H1 (cell line): ENCODE measurements around the gene MNX1. TPM values are rescaled to one million over a fixed set of nuclear protein-coding genes. Genes with fewer than 3 reads are reported as not detected.

Experiments
- CTCF ChIA-PET: fragments of 300-600 bp; sonication (Branson Sonifier 250); formaldehyde crosslinking; loops from one replicate; lab custom pipeline; 2021; ENCODE audit not compliant: partially characterized antibody; lab: Charles Lee
- POLR2A ChIA-PET: fragments of 300-600 bp; sonication (Branson Sonifier 250); formaldehyde crosslinking; loops from one replicate; lab custom pipeline; 2021; ENCODE audit warnings: inconsistent platforms; ENCODE audit not compliant: partially characterized antibody; lab: Charles Lee
- DNase-seq, 2 experiments: peaks; one replicate each; pipeline versions ENCODE4 v3.0.0 to v3.0.0-alpha.2; 2010 to 2022; ENCODE audit warnings: low spot score in 2 of 2, low read depth in 1 of 2, mixed read lengths in 1 of 2
- FAIRE-seq: peaks from 2 replicates; lab custom pipeline; 2011; peaks lifted over from hg19 to GRCh38; lab: Jason Lieb, UNC
- H2AFZ ChIP-seq: 2 replicates; pipeline ENCODE4 v1.8.1; 2012; ENCODE audit warnings: low read length, inconsistent platforms
- H2AK5ac ChIP-seq: 2 replicates; pipeline ENCODE4 v1.6.1; 2013; ENCODE audit warnings: low read depth, low read length
- H2BK120ac ChIP-seq: replicated peaks from 2 replicates; pipeline ENCODE3; 2013; ENCODE audit warnings: low read depth, low read length, inconsistent platforms
- H2BK12ac ChIP-seq: 2 replicates; pipeline ENCODE4 v1.6.1; 2013; ENCODE audit warnings: low read depth, low read length
- H2BK15ac ChIP-seq: 2 replicates; pipeline ENCODE4 v1.6.1; 2013; ENCODE audit warnings: low read length
- H2BK20ac ChIP-seq: 2 replicates; pipeline ENCODE4 v1.6.1; 2013; ENCODE audit warnings: low read length
- H2BK5ac ChIP-seq: 2 replicates; pipeline ENCODE4 v1.6.1; 2013; ENCODE audit warnings: low read depth, low read length
- H3K14ac ChIP-seq: 2 replicates; pipeline ENCODE4 v1.6.1; 2013; ENCODE audit warnings: inconsistent platforms; ENCODE audit not compliant: insufficient read length
- H3K18ac ChIP-seq: 2 replicates; pipeline ENCODE4 v1.6.1; 2013; ENCODE audit warnings: low read length; ENCODE audit errors: extremely low read depth
- H3K23ac ChIP-seq: 2 replicates; pipeline ENCODE4 v1.6.1; 2013; ENCODE audit warnings: inconsistent platforms; ENCODE audit not compliant: insufficient read length
- H3K23me2 ChIP-seq: 2 replicates; pipeline ENCODE4 v1.6.1; 2013; ENCODE audit warnings: low read depth, low read length
- H3K27ac ChIP-seq: 2 replicates; pipeline ENCODE4 v1.6.1; 2011; ENCODE audit warnings: low read depth, low read length, inconsistent platforms
- H3K27me3 ChIP-seq, 4 experiments: replicated peaks in 1 of 4; 1 replicate in 1 of 4; 2 replicates in 3 of 4; pipeline versions ENCODE4 v1.6.1 to v1.8.1; 2011 to 2013; ENCODE audit warnings: low read length in 3 of 4, mild to moderate bottlenecking in 3 of 4, inconsistent platforms in 2 of 4, mixed read lengths in 2 of 4, moderate library complexity in 1 of 4; ENCODE audit not compliant: control insufficient read depth in 3 of 4, insufficient read depth in 3 of 4; ENCODE audit errors: extremely low read depth in 1 of 4
- H3K36me3 ChIP-seq, 4 experiments: 2 replicates each; pipeline versions ENCODE4 v1.6.1 to v1.8.1; 2011 to 2013; ENCODE audit warnings: mild to moderate bottlenecking in 4 of 4, low read length in 3 of 4, moderate library complexity in 2 of 4, control low read depth in 1 of 4, inconsistent platforms in 1 of 4; ENCODE audit not compliant: insufficient read depth in 4 of 4, control insufficient read depth in 2 of 4
- H3K4ac ChIP-seq: replicated peaks from 2 replicates; pipeline ENCODE3; 2013; ENCODE audit warnings: low read length, low read depth, mixed read lengths, inconsistent platforms; ENCODE audit not compliant: insufficient read length
- H3K4me1 ChIP-seq, 4 experiments: replicated peaks in 1 of 4; 1 replicate in 1 of 4; 2 replicates in 3 of 4; pipeline versions ENCODE4 v1.6.1 to v1.8.1; 2011 to 2013; ENCODE audit warnings: low read length in 3 of 4, inconsistent platforms in 2 of 4, mixed read lengths in 1 of 4; ENCODE audit not compliant: insufficient read depth in 4 of 4, control insufficient read depth in 3 of 4
- H3K4me2 ChIP-seq, 2 experiments: 2 replicates each; pipeline versions ENCODE4 v1.6.1 to v1.8.1; 2011 to 2013; ENCODE audit warnings: low read depth in 2 of 2, low read length in 2 of 2, control low read depth in 1 of 2, inconsistent platforms in 1 of 2, mild to moderate bottlenecking in 1 of 2; ENCODE audit not compliant: insufficient read depth in 1 of 2
- H3K4me3 ChIP-seq, 4 experiments: fragments of 200-600, 300-600 bp in 1 of 4; sonication (generic), shearing (Covaris generic), sonication (Bioruptor Twin) in 1 of 4; 2 replicates each; pipeline versions ENCODE4 v1.5.1 to v1.8.1; 2011 to 2016; ENCODE audit warnings: low read length in 4 of 4, low read depth in 3 of 4, control low read depth in 2 of 4, inconsistent platforms in 2 of 4, mild to moderate bottlenecking in 2 of 4, mixed read lengths in 1 of 4, moderate library complexity in 1 of 4; ENCODE audit not compliant: insufficient read depth in 2 of 4; ENCODE audit errors: extremely low read depth in 1 of 4
- H3K56ac ChIP-seq: replicated peaks from 2 replicates; pipeline ENCODE3; 2013; ENCODE audit warnings: low read depth, mild to moderate bottlenecking, mixed read lengths, low read length, inconsistent platforms; ENCODE audit not compliant: insufficient read length
- H3K79me1 ChIP-seq: 2 replicates; pipeline ENCODE4 v1.6.1; 2013; ENCODE audit warnings: low read depth, low read length, control low read depth
- H3K79me2 ChIP-seq, 2 experiments: 2 replicates each; pipeline versions ENCODE4 v1.6.1 to v1.8.1; 2012 to 2013; ENCODE audit warnings: low read length in 2 of 2, mild to moderate bottlenecking in 2 of 2, inconsistent platforms in 1 of 2; ENCODE audit not compliant: insufficient read depth in 2 of 2, control insufficient read depth in 1 of 2
- H3K9ac ChIP-seq, 4 experiments: replicated peaks in 1 of 4; 1 replicate in 1 of 4; 2 replicates in 3 of 4; pipeline versions ENCODE4 v1.6.1 to v1.8.1; 2011 to 2013; ENCODE audit warnings: low read depth in 3 of 4, low read length in 3 of 4, control low read depth in 2 of 4, mild to moderate bottlenecking in 2 of 4, moderate library complexity in 2 of 4, inconsistent platforms in 1 of 4; ENCODE audit errors: extremely low read depth in 1 of 4
- H3K9me3 ChIP-seq, 2 experiments: 2 replicates each; pipeline versions ENCODE4 v1.6.1 to v1.8.1; 2012 to 2013; ENCODE audit warnings: mild to moderate bottlenecking in 2 of 2, moderate library complexity in 2 of 2, control low read depth in 1 of 2, inconsistent platforms in 1 of 2, low read depth in 1 of 2, low read length in 1 of 2, mixed read lengths in 1 of 2; ENCODE audit not compliant: insufficient read depth in 2 of 2
- H4K20me1 ChIP-seq, 2 experiments: replicated peaks in 1 of 2; 2 replicates each; pipeline versions ENCODE3 to v1.8.1; 2011 to 2013; ENCODE audit warnings: inconsistent platforms in 2 of 2, low read length in 2 of 2, mild to moderate bottlenecking in 1 of 2; ENCODE audit not compliant: insufficient read depth in 2 of 2, control insufficient read depth in 1 of 2
- H4K5ac ChIP-seq: 2 replicates; pipeline ENCODE4 v1.6.1; 2013; ENCODE audit warnings: low read length, low read depth, mixed read lengths, inconsistent platforms; ENCODE audit not compliant: insufficient read length
- H4K8ac ChIP-seq: 2 replicates; pipeline ENCODE4 v1.8.0; 2013; ENCODE audit warnings: mild to moderate bottlenecking, moderate library complexity, low read length, inconsistent platforms; ENCODE audit not compliant: insufficient read depth; ENCODE audit errors: extremely low read depth
- H4K91ac ChIP-seq: replicated peaks from 2 replicates; pipeline ENCODE3; 2013; ENCODE audit warnings: low read length, mixed read lengths, inconsistent platforms; ENCODE audit not compliant: insufficient read length
- BCL11A ChIP-seq, 2 experiments: IDR thresholded peaks; one replicate each; pipeline ENCODE4 v1.6.1; 2011; ENCODE audit warnings: low read depth in 2 of 2, low read length in 2 of 2, mild to moderate bottlenecking in 2 of 2
- FOSL1 ChIP-seq: IDR thresholded peaks from 2 replicates; pipeline ENCODE4 v1.6.1; 2011; ENCODE audit warnings: mild to moderate bottlenecking, low read depth, low read length, moderate library complexity; ENCODE audit not compliant: insufficient read depth
- HDAC6 ChIP-seq: IDR thresholded peaks from one replicate; pipeline ENCODE4 v1.7.1; 2012; ENCODE audit warnings: low read depth, mild to moderate bottlenecking, inconsistent platforms, low read length, moderate library complexity
- RAD21 ChIP-seq, 2 experiments: IDR thresholded peaks in 1 of 2; conservative IDR thresholded peaks in 1 of 2; 2 replicates each; pipeline ENCODE4 v1.6.1; 2011; ENCODE audit warnings: low read depth in 2 of 2, low read length in 2 of 2, improper control_type of control experiment in 1 of 2, inconsistent platforms in 1 of 2, mild to moderate bottlenecking in 1 of 2, moderate library complexity in 1 of 2
- RFX5 ChIP-seq: IDR thresholded peaks from 2 replicates; pipeline ENCODE4 v1.6.1; 2011; ENCODE audit warnings: low read depth, low read length, improper control_type of control experiment, borderline replicate concordance
- SUZ12 ChIP-seq: fragments of 200-600 bp; sonication (generic); IDR thresholded peaks from 2 replicates; pipeline ENCODE4 v1.6.1; 2012; ENCODE audit warnings: mild to moderate bottlenecking, inconsistent platforms, low read length, moderate library complexity, mixed read lengths
- WGBS, 2 experiments: shearing (Covaris generic) in 1 of 2; methylation state at CpG; one replicate each; pipeline versions ENCODE4 v1.1.6 to v1.1.7; 2013 to 2015; ENCODE audit warnings: low lambda C conversion rate in 2 of 2, mixed read lengths in 2 of 2, inconsistent platforms in 1 of 2, low coverage in 1 of 2, missing lambda C conversion rate in 1 of 2; ENCODE audit not compliant: insufficient replicate concordance in 2 of 2, insufficient coverage in 1 of 2, insufficient read length in 1 of 2; ENCODE audit errors: extremely low coverage in 1 of 2, missing lambda C conversion rate in 1 of 2; 5-methylcytosine and 5-hydroxymethylcytosine counted together
- polyA plus RNA-seq, 7 experiments: library from polyadenylated mRNA; depleted of rRNA in 3 of 7; stranded (reverse) in 5 of 7; unstranded in 2 of 7; fragments of >200 nt in 5 of 7; fragments of 200-250 nt in 2 of 7; gene quantifications; 1 replicate in 5 of 7; 2 replicates in 1 of 7; 4 replicates in 1 of 7; pipeline versions ENCODE4 v1.2.1 to v1.2.3, GENCODE V29; 2011 to 2013; ENCODE audit warnings: missing spikeins in 2 of 7, mixed read lengths in 2 of 7
- total RNA-seq: library from RNA; stranded (reverse); fragmentation: NEBNext Ultra II Directional; extraction: Animal tissue kit (Norgen Biotek cat#: 25700); gene quantifications from 2 replicates; pipeline ENCODE4 v1.2.1, GENCODE V29; 2021

The MNX1 gene
- total and polyA plus RNA-seq, 2 of the 8 experiments (the other 6 are each of a cell fraction or from before 2014, with no cell fraction given) = 0.39 TPM; not detected in 1

- no peak overlapping the region for H3K18ac ChIP-seq
- no peaks in the 10 kb centered on the region for H3K9me3 ChIP-seq
- no peak overlapping the region for H3K9ac ChIP-seq
- FAIRE-seq (no peak), DNase-seq (no peak)
- H4K8ac ChIP-seq = no peak overlapping the region
- no peak overlapping the region for H3K4ac ChIP-seq
- no peak overlapping the region for H2AFZ ChIP-seq
- H2BK20ac ChIP-seq = no peak overlapping the region
- peaks cover 5 to 46% of the 10 kb centered on the region in 2 experiments; a peak in 3 of 4 replicates for H3K79me2 ChIP-seq
- no peaks in the 10 kb centered on the region for H3K27me3 ChIP-seq
- ChIA-PET CTCF (interaction anchor here (0.5 kb wide), 1 partner anchor 225 kb away, joined by 3 read pairs; no protein-coding TSS in a partner anchor), POLR2A (interaction anchor here (0.6 to 1.3 kb wide), 3 partner anchors 9 to 1203 kb away, joined by 3 to 5 read pairs (median 3); no protein-coding TSS in a partner anchor)
- H2AK5ac ChIP-seq = no peak overlapping the region
- H2BK120ac ChIP-seq = no peak overlapping the region
- no peak overlapping the region for H2BK5ac ChIP-seq
- H4K20me1 ChIP-seq = peaks cover 10 to 26% of the 10 kb centered on the region in 2 experiments
- H4K5ac ChIP-seq = no peak overlapping the region
- 98% methylated on average over 2 of the region's 2 CpGs; no CpG with 5 or more reads in 1 of the 2 experiments for WGBS, 2 experiments
- H3K36me3 ChIP-seq = peaks cover 40 to 85% (median 74%) of the 10 kb centered on the region in 4 experiments
- H3K23me2 ChIP-seq = no peaks in the 10 kb centered on the region
- no peak overlapping the region for H3K4me3 ChIP-seq
- no peak overlapping the region for H3K27ac ChIP-seq
- H3K4me2 ChIP-seq = no peak overlapping the region
- no peak overlapping the region for H3K23ac ChIP-seq
- no peak overlapping the region for H2BK15ac ChIP-seq
- H3K14ac ChIP-seq = no peak overlapping the region
- no peak overlapping the region for H4K91ac ChIP-seq
- H3K4me1 ChIP-seq = no peaks in the 10 kb centered on the region; a peak in 2 of 7 replicates
- H3K56ac ChIP-seq = no peak overlapping the region
- no peak overlapping the region for H2BK12ac ChIP-seq
- H3K79me1 ChIP-seq = peaks cover 14% of the 10 kb centered on the region
- TF ChIP-seq BCL11A (IDR thresholded peaks at IDR 0.05; ENCODE audit: low read depth in 2 of 2, low read length in 2 of 2) = no peak
- TF ChIP-seq FOSL1 = no peak
- no peak for TF ChIP-seq SUZ12
- TF ChIP-seq RFX5 = no peak
- TF ChIP-seq RAD21 (IDR thresholded peaks at IDR 0.05 in 1 of 2, conservative IDR thresholded peaks at IDR 0.05 in 1 of 2; ENCODE audit: low read depth in 2 of 2, low read length in 2 of 2) = no peak
- no peak for TF ChIP-seq HDAC6
Observed at GRCh38 chr7:156956727-156957126, 53.7 kb downstream of the MNX1 start.
